IMR-90 (cell line): ENCODE data around the gene DAND5. TPM values are rescaled to one million over a fixed set of nuclear protein-coding genes. Genes with fewer than 3 reads are reported as not detected.

Experiments
- ATAC-seq: fragments of 200-7000 bp; cut with Tn5 transposase; 2 replicates; pipeline ENCODE4 v1.9.1; 2020; ENCODE audit warnings: low read depth, mild to moderate bottlenecking, moderate library complexity
- BruUV-seq: library from RNA; stranded (reverse); fragments of 400-500 nt; replicated peaks from 2 replicates; lab custom pipeline; 2021; lab: Mats Ljungman, UMichigan
- CTCF ChIA-PET: fragments of 300-600 bp; formaldehyde crosslinking; extraction: SDS; loops from one replicate; lab custom pipeline; 2021; ENCODE audit warnings: antibody characterized with exemption; lab: Yijun Ruan, JAX
- POLR2A ChIA-PET: fragments of 300-600 bp; sonication (Branson Sonifier 250); formaldehyde crosslinking; loops from one replicate; lab custom pipeline; 2022; ENCODE audit warnings: antibody characterized with exemption; ENCODE audit not compliant: unreplicated experiment; lab: Charles Lee
- DNase-seq: peaks from one replicate; pipeline ENCODE4 v3.0.0; 2013
- H2AFZ ChIP-seq: replicated peaks from 2 replicates; pipeline ENCODE3; 2013; ENCODE audit warnings: low read length, mild to moderate bottlenecking; ENCODE audit not compliant: poor library complexity
- H2AK5ac ChIP-seq: 2 replicates; pipeline ENCODE4 v1.6.1; 2013; ENCODE audit warnings: low read depth, low read length, inconsistent platforms
- H2AK9ac ChIP-seq: replicated peaks from 2 replicates; pipeline ENCODE3; 2013; ENCODE audit warnings: mild to moderate bottlenecking, low read depth, low read length, moderate library complexity; ENCODE audit not compliant: poor library complexity
- H2BK120ac ChIP-seq: 2 replicates; pipeline ENCODE4 v1.6.1; 2013; ENCODE audit warnings: low read depth, low read length, inconsistent platforms
- H2BK15ac ChIP-seq: 3 replicates; pipeline ENCODE4 v1.6.1; 2013; ENCODE audit warnings: low read depth, low read length, inconsistent platforms
- H2BK20ac ChIP-seq: 2 replicates; pipeline ENCODE4 v1.6.1; 2013; ENCODE audit warnings: low read depth, mild to moderate bottlenecking, inconsistent platforms, low read length, moderate library complexity
- H2BK5ac ChIP-seq: 2 replicates; pipeline ENCODE4 v1.6.1; 2013; ENCODE audit warnings: mild to moderate bottlenecking, low read depth, low read length, inconsistent platforms; ENCODE audit not compliant: poor library complexity, severe bottlenecking
- H3K14ac ChIP-seq: replicated peaks from 2 replicates; pipeline ENCODE4 v1.6.1; 2013; ENCODE audit warnings: low read depth, low read length, inconsistent platforms
- H3K18ac ChIP-seq: 2 replicates; pipeline ENCODE4 v1.6.1; 2013; ENCODE audit warnings: low read depth, low read length, control low read depth
- H3K23ac ChIP-seq: 2 replicates; pipeline ENCODE4 v1.6.1; 2013; ENCODE audit warnings: low read depth, low read length, inconsistent platforms
- H3K27ac ChIP-seq: 2 replicates; pipeline ENCODE4 v1.5.1; 2013; ENCODE audit warnings: mild to moderate bottlenecking, control low read depth, low read length; ENCODE audit not compliant: insufficient read depth
- H3K27me3 ChIP-seq: 2 replicates; pipeline ENCODE4 v1.6.1; 2013; ENCODE audit warnings: low read length; ENCODE audit not compliant: control insufficient read depth, insufficient read depth
- H3K36me3 ChIP-seq: 2 replicates; pipeline ENCODE4 v1.6.1; 2013; ENCODE audit warnings: low read length, mixed read lengths; ENCODE audit not compliant: control insufficient read depth, insufficient read depth
- H3K4ac ChIP-seq: 2 replicates; pipeline ENCODE4 v1.6.1; 2013; ENCODE audit warnings: low read depth, low read length, inconsistent platforms
- H3K4me1 ChIP-seq: 2 replicates; pipeline ENCODE4 v1.6.1; 2013; ENCODE audit warnings: low read length, mixed read lengths; ENCODE audit not compliant: control insufficient read depth, insufficient read depth
- H3K4me2 ChIP-seq: 2 replicates; pipeline ENCODE4 v1.6.1; 2013; ENCODE audit warnings: low read depth, mild to moderate bottlenecking, control low read depth, low read length, moderate library complexity
- H3K4me3 ChIP-seq: 2 replicates; pipeline ENCODE4 v1.5.1; 2013; ENCODE audit warnings: low read depth, mild to moderate bottlenecking, control low read depth, low read length, moderate library complexity; ENCODE audit not compliant: insufficient read depth
- H3K56ac ChIP-seq: 2 replicates; pipeline ENCODE4 v1.6.1; 2013; ENCODE audit warnings: low read length, inconsistent platforms; ENCODE audit not compliant: insufficient read depth; ENCODE audit errors: extremely low read depth
- H3K79me1 ChIP-seq, 2 experiments: 2 replicates each; pipeline ENCODE4 v1.6.1; 2013; ENCODE audit warnings: low read length in 2 of 2, inconsistent platforms in 1 of 2, low read depth in 1 of 2
- H3K9ac ChIP-seq: 2 replicates; pipeline ENCODE4 v1.6.1; 2013; ENCODE audit warnings: low read depth, low read length, control low read depth
- H3K9me1 ChIP-seq: 2 replicates; pipeline ENCODE4 v1.6.1; 2013; ENCODE audit warnings: low read length, inconsistent platforms; ENCODE audit not compliant: insufficient read depth
- H3K9me3 ChIP-seq: 2 replicates; pipeline ENCODE4 v1.6.1; 2013; ENCODE audit warnings: low read length; ENCODE audit not compliant: control insufficient read depth, insufficient read depth
- H4K20me1 ChIP-seq: 2 replicates; pipeline ENCODE4 v1.6.1; 2013; ENCODE audit warnings: low read length, inconsistent platforms; ENCODE audit not compliant: insufficient read depth
- H4K5ac ChIP-seq: 2 replicates; pipeline ENCODE4 v1.6.1; 2013; ENCODE audit warnings: mild to moderate bottlenecking, low read depth, low read length, control low read depth
- H4K8ac ChIP-seq, 2 experiments: 2 replicates each; pipeline ENCODE4 v1.6.1; 2013; ENCODE audit warnings: low read depth in 2 of 2, low read length in 2 of 2, control low read depth in 1 of 2, inconsistent platforms in 1 of 2
- H4K91ac ChIP-seq: 2 replicates; pipeline ENCODE4 v1.6.1; 2013; ENCODE audit warnings: low read depth, low read length, inconsistent platforms; ENCODE audit not compliant: insufficient read depth
- BHLHE40 ChIP-seq: fragments of 150-350 bp; IDR thresholded peaks from 2 replicates; pipeline ENCODE4 v1.6.1; 2016; ENCODE audit warnings: mild to moderate bottlenecking, low read depth, low read length
- FOS ChIP-seq: fragments of 150-350 bp; IDR thresholded peaks from 2 replicates; pipeline ENCODE4 v1.6.1; 2016; ENCODE audit warnings: low read depth, low read length
- MAFK ChIP-seq: IDR thresholded peaks from 2 replicates; pipeline ENCODE4 v1.6.1; 2012; ENCODE audit warnings: low read depth, low read length, improper control_type of control experiment
- MAZ ChIP-seq: IDR thresholded peaks from 2 replicates; pipeline ENCODE4 v1.6.1; 2012; ENCODE audit warnings: low read depth, mild to moderate bottlenecking, low read length, improper control_type of control experiment, moderate library complexity, borderline replicate concordance
- MXI1 ChIP-seq: IDR thresholded peaks from 2 replicates; pipeline ENCODE4 v1.6.1; 2012; ENCODE audit warnings: low read depth, mild to moderate bottlenecking, low read length, moderate library complexity, borderline replicate concordance
- USF2 ChIP-seq: fragments of 150-350 bp; IDR thresholded peaks from 2 replicates; pipeline ENCODE4 v1.6.1; 2017; ENCODE audit warnings: mild to moderate bottlenecking, antibody characterized with exemption, low read length, low read depth
- WGBS, 2 experiments: methylation state at CpG; one replicate each; pipeline versions ENCODE4 v1.1.5 to v1.1.7; 2013; ENCODE audit warnings: missing lambda C conversion rate in 2 of 2; ENCODE audit not compliant: insufficient read length in 1 of 2; ENCODE audit errors: extremely low coverage in 2 of 2; 5-methylcytosine and 5-hydroxymethylcytosine counted together
- dilution Hi-C: fragments of 300-500 bp; cut with HindIII; formaldehyde crosslinking; loops from one replicate; pipeline ENCODE4 v1.14.3; 2018; ENCODE audit warnings: low sequenced_read_pairs; ENCODE audit not compliant: unreplicated experiment
- in situ Hi-C: fragments of 300-500 bp; cut with MboI; formaldehyde crosslinking; loops from 3 replicates; pipeline ENCODE4 v1.14.3; 2019; ENCODE audit warnings: low sequenced_read_pairs, inconsistent platforms, mixed read lengths
- intact Hi-C: fragments of 100-400 bp; cut with micrococcal nuclease; formaldehyde crosslinking; loops from 2 replicates; pipeline ENCODE4 v1.10.0; 2022
- polyA plus RNA-seq, 3 experiments: library from polyadenylated mRNA; depleted of rRNA; stranded (reverse); fragments of >200 nt; gene quantifications; 2 replicates each; pipeline ENCODE4 v1.2.3, GENCODE V29; 2012; ENCODE audit warnings: low replicate concordance in 1 of 3
- total RNA-seq: library from RNA; depleted of rRNA; stranded (reverse); fragments of >200 nt; gene quantifications from 2 replicates; pipeline ENCODE4 v1.2.3, GENCODE V29; 2012

Gene DAND5
- total and polyA plus RNA-seq, 2 of the 4 experiments (the other 2 are of a cell fraction): 0.03 TPM; not detected in 1

- peak overlapping the region; percentile 100 for H2AK9ac ChIP-seq
- peak overlapping the region; percentile 84 for H2AK5ac ChIP-seq
- H3K9ac ChIP-seq: peak overlapping the region; percentile 69
- TF ChIP-seq USF2 (peak; percentile 46; the same call in 1 of the 2 replicates), MAZ (no peak), MXI1 (no peak), MAFK (no peak), BHLHE40 (peak; percentile 67; the same call in 1 of the 2 replicates), FOS (no peak)
- H3K14ac ChIP-seq: peak overlapping the region; percentile 58
- H4K20me1 ChIP-seq: peaks cover 47% of the 10 kb centered on the region
- H2BK15ac ChIP-seq: peak overlapping the region; percentile 33; the same call in 1 of the 3 replicates
- no peaks in the 10 kb centered on the region for H3K9me3 ChIP-seq
- dilution Hi-C loops (no loop called here), intact Hi-C loops (no loop called here), in situ Hi-C loops (no loop called here)
- POLR2A ChIA-PET: no interaction called here
- peak overlapping the region; percentile 71 for H3K56ac ChIP-seq
- H3K9me1 ChIP-seq: peaks cover 19% of the 10 kb centered on the region
- H3K27me3 ChIP-seq: no peaks in the 10 kb centered on the region
- peaks cover 4 to 53% of the 10 kb centered on the region in 2 experiments; a peak in 3 of 4 replicates for H3K79me1 ChIP-seq
- H3K4me1 ChIP-seq: peaks cover 19% of the 10 kb centered on the region
- no TSS peak for BruUV-seq
- CTCF ChIA-PET: no interaction called here
- H3K4me2 ChIP-seq: peak overlapping the region; percentile 85
- peak overlapping the region; percentile 43 for H2BK5ac ChIP-seq
- H2BK20ac ChIP-seq: no peak overlapping the region
- H4K5ac ChIP-seq: peak overlapping the region; percentile 10; the same call in 1 of the 2 replicates
- H2BK120ac ChIP-seq: 0 out of 2 replicates have a peak overlapping the region, but pooled peaks have one; percentile 7
- peak overlapping the region; percentile 54 for H3K4ac ChIP-seq
- H3K27ac ChIP-seq: peak overlapping the region; percentile 66
- peak overlapping the region; percentile 74 for H4K91ac ChIP-seq
- 76% methylated on average over 7 of the region's 23 CpGs; no CpG with 5 or more reads in 1 of the 2 experiments for WGBS, 2 experiments
- peak overlapping the region; percentile 94 for H2AFZ ChIP-seq
- peaks cover 27% of the 10 kb centered on the region for H3K36me3 ChIP-seq
- peak overlapping the region; percentile 19; the same call in 1 of the 2 replicates for H3K23ac ChIP-seq
- DNase-seq (no peak), ATAC-seq (no peak)
- no peak overlapping the region for H3K18ac ChIP-seq
- peak overlapping the region; percentile 56 to 93 for H4K8ac ChIP-seq
- H3K4me3 ChIP-seq: peak overlapping the region; percentile 54
These were observed 32.1 kb upstream of the DAND5 start for GRCh38 chr19:12937093-12937926.
